Cardiac muscle cell (in vitro differentiated cells and primary cell): ENCODE data around the gene NHLRC4. TPM values are rescaled to one million over a fixed set of nuclear protein-coding genes. Genes with fewer than 3 reads are reported as not detected.

Source experiments
- DNase-seq, 2 donors: peaks; one replicate each; pipeline versions ENCODE4 v3.0.0 to v3.0.0-alpha.2; 2010 to 2017; ENCODE audit warnings: low read depth in 1 of 2, low spot score in 1 of 2
- H3K27ac ChIP-seq: fragments of 200-600 bp; sonication (generic); 2 replicates; pipeline ENCODE4 v1.5.1; 2016
- H3K27me3 ChIP-seq: fragments of 200-600 bp; sonication (generic); 2 replicates; pipeline ENCODE4 v1.6.0; 2016; ENCODE audit warnings: control low read depth
- H3K36me3 ChIP-seq: fragments of 200-600 bp; sonication (generic); 2 replicates; pipeline ENCODE4 v1.5.1; 2016; ENCODE audit warnings: control low read depth
- H3K4me1 ChIP-seq: fragments of 200-600 bp; sonication (generic); 2 replicates; pipeline ENCODE4 v1.8.1; 2017; ENCODE audit warnings: low read depth, mild to moderate bottlenecking, mixed run types
- H3K4me3 ChIP-seq: fragments of 200-600 bp; sonication (generic); 2 replicates; pipeline ENCODE4 v1.5.1; 2016; ENCODE audit warnings: mild to moderate bottlenecking
- H3K9me3 ChIP-seq: fragments of 200-600 bp; sonication (generic); 2 replicates; pipeline ENCODE4 v1.5.1; 2017; ENCODE audit warnings: low read depth, mild to moderate bottlenecking, control low read depth
- polyA plus RNA-seq: library from polyadenylated mRNA; unstranded; fragments of >200 nt; fragmentation: Nextera tagmentation; extraction: Ambion mirVana; gene quantifications from 2 replicates; pipeline ENCODE4 v1.2.1, GENCODE V29; 2016
- total RNA-seq: library from RNA; depleted of rRNA; stranded (reverse); fragments of >200 nt; gene quantifications from 2 replicates; pipeline ENCODE4 v1.2.3, GENCODE V29; 2016
- TF ChIP-seq, protein P1 (sequence below): IDR thresholded peaks from 2 replicates; pipeline ENCODE4 v1.5.1; 2012; ENCODE audit warnings: low read depth, mild to moderate bottlenecking, low read length

Gene NHLRC4
- total and polyA plus RNA-seq, 2 experiments from 2014 or later = 2.6 to 3.6 TPM

DNA sequence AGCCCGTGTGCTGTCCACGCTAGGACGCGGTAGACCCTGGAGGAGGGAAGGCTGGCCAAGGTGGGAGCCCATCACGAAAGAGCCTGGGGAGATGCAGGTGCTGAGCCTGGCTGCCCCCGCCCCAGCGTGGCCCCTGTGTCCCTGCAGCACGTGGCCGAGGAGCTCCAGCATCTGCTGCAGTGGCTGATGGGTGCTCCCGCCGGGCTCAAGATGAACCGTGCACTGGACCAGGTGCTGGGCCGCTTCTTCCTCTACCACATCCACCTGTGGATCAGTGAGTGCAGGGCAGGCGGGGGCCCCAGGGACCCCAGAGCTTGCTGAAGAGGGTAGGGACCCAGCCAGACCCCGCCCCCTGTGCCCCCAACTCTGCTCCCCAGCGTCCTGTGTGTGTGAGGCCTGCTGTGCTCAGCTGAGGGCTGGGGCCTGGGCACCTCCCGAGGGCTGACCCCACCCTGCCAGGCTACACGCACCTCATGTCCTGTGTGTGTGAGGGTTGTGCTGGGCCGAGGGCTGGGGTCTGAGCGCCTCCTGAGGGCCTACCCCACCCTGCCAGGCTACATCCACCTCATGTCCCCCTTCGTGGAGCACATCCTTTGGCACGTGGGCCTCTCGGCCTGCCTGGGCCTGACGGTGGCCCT lies 11.5 kb downstream of the NHLRC4 start:
- Histone ChIP-seq H3K4me3 (no peak overlapping the region), H3K9me3 (no peaks in the 10 kb centered on the region), H3K36me3 (no peaks in the 10 kb centered on the region), H3K4me1 (peaks cover under 1% of the 10 kb centered on the region), H3K27me3 (no peaks in the 10 kb centered on the region), H3K27ac (no peak overlapping the region)
- DNase-seq = no peak
- TF ChIP-seq, protein P1, sequence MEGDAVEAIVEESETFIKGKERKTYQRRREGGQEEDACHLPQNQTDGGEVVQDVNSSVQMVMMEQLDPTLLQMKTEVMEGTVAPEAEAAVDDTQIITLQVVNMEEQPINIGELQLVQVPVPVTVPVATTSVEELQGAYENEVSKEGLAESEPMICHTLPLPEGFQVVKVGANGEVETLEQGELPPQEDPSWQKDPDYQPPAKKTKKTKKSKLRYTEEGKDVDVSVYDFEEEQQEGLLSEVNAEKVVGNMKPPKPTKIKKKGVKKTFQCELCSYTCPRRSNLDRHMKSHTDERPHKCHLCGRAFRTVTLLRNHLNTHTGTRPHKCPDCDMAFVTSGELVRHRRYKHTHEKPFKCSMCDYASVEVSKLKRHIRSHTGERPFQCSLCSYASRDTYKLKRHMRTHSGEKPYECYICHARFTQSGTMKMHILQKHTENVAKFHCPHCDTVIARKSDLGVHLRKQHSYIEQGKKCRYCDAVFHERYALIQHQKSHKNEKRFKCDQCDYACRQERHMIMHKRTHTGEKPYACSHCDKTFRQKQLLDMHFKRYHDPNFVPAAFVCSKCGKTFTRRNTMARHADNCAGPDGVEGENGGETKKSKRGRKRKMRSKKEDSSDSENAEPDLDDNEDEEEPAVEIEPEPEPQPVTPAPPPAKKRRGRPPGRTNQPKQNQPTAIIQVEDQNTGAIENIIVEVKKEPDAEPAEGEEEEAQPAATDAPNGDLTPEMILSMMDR = no peak

- H3K27ac ChIP-seq = no peak overlapping the region
- no peaks in the 10 kb centered on the region for H3K9me3 ChIP-seq
- peak; percentile 86 to 89 for DNase-seq
- no peaks in the 10 kb centered on the region for H3K27me3 ChIP-seq
- peak overlapping the region; percentile 14 for H3K4me3 ChIP-seq
- H3K4me1 ChIP-seq = peaks cover 6% of the 10 kb centered on the region
- no peaks in the 10 kb centered on the region for H3K36me3 ChIP-seq
- TF ChIP-seq, protein P1 = peak; percentile 92
Observed at GRCh38 chr16:578870-579405, 12.1 kb downstream of the NHLRC4 start.

DNA sequence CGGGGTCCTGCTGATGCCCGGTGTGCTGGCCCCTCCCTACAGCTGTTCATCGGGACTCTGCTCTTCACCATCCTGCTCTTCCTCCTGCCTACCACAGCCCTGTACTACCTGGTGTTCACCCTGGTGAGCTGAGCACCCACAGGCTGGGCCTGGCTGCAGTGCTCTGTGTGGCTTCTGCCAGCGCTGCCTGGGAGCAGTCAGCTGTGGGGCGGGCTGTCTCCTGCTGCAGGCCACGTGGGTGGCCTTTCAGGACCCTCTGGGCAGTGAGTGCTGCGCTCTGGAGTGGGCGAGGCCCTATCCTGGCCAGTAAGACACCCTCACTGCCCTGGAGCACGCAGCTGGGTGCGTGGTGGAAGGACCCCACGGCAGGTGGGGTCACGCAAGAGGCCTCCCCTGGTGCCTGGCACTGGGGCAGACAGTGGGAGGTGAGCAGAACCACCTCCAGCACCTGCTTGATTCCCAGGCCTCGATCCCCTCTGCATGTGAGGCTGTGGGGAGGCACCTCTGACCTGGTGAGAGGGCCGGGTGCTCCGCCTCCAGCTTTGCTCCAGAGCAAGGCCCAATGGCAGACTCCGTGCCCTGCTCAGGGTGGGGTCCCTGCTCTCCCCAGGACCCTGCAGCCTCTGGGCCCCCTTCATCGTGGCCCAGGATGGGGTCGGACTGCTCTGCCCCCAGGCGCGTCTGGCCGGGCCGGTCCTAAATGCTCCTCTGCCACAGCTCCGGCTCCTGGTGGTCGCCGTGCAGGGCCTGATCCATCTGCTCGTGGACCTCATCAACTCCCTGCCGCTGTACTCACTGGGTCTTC lies 13.5 kb downstream of the NHLRC4 start:
- Histone ChIP-seq H3K36me3 (no peaks in the 10 kb centered on the region), H3K4me1 (peaks cover 6% of the 10 kb centered on the region), H3K9me3 (no peaks in the 10 kb centered on the region), H3K27ac (no peak overlapping the region), H3K27me3 (no peaks in the 10 kb centered on the region), H3K4me3 (no peak overlapping the region)
- no peak for DNase-seq
- TF ChIP-seq, protein P1 = no peak

DNA sequence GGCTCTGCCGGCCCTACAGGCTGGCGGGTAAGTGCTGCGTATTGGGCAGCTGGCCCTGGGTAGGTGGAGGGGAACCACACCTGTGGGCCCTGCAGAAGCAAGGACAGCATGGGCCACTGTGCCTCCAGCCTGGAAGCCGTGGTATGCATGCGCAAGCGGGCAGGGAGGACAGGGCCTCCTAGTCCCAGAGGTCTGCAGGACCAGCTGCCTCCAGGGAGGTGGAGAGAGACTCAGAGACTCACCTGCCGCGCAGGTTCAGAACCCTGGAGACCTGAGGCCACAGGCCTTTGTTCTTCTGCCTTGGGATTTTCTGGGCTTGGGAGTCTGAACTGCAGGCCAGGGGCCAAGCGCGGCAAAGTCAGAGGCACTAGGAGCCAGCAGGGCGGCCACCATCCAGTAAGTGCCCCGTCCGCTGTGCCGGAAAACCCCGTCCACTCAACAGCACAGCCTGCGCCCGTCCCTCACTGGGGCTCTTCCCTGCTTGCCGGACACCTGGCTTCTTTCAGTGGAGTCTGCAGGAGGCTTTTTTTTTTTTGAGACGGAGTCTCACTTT lies 14.2 kb downstream of the NHLRC4 start:
- TF ChIP-seq, protein P1 = no peak
- no peak for DNase-seq
- no peaks in the 10 kb centered on the region for H3K9me3 ChIP-seq
- peaks cover 6% of the 10 kb centered on the region for H3K4me1 ChIP-seq
- no peak overlapping the region for H3K4me3 ChIP-seq
- H3K36me3 ChIP-seq = no peaks in the 10 kb centered on the region
- no peak overlapping the region for H3K27ac ChIP-seq
- H3K27me3 ChIP-seq = no peaks in the 10 kb centered on the region

GRCh38 chr16:582218-582613 lies 15.4 kb downstream of the NHLRC4 start:
- Histone ChIP-seq H3K4me1 (peaks cover 6% of the 10 kb centered on the region), H3K9me3 (no peaks in the 10 kb centered on the region), H3K36me3 (no peaks in the 10 kb centered on the region), H3K27ac (no peak overlapping the region), H3K27me3 (no peaks in the 10 kb centered on the region), H3K4me3 (no peak overlapping the region)
- no peak for DNase-seq
- TF ChIP-seq, protein P1 = no peak
